Measurements from ENCODE around the gene MPST. TPM values are rescaled to one million over a fixed set of nuclear protein-coding genes. Genes with fewer than 3 reads are reported as not detected.

The MPST gene
- total and polyA plus RNA-seq, 5 donors from 2014 or later: 10.3 to 32.6 (median 22.0) TPM

DNA sequence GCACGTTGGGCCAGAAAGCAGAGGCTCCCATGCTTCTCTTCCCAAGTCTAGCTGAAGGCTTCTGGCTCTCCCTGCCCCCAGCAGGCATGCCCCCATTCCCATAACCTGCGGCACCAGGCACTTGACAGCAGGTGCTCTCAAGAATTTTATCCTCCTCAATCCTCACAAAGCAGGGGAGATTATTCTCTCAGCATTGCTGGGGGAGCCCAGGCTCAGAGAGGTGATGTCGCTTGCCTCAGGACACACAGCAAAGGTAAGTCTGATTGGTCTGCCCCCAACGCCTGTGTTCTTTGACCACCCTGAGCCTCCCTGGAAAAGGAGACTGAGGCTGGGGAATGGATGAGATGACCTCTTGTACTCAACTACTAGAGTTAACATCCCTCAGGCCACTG lies 5.1 kb upstream of the MPST start:
- ATAC-seq (ENCODE audit: low read depth in 2 of 2): no peak
- H3K27me3 ChIP-seq (ENCODE audit: control insufficient read depth, insufficient read depth, low read length): no peaks in the 10 kb centered on the region
- DNase-seq: no peak
- no peak overlapping the region for H3K4me3 ChIP-seq (ENCODE audit: low read depth, low read length)
- H3K9me3 Mint-ChIP-seq: no peaks in the 10 kb centered on the region
- no peaks in the 10 kb centered on the region for H3K36me3 Mint-ChIP-seq
- H3K9me3 ChIP-seq (ENCODE audit: control insufficient read depth in 2 of 2, low read length in 2 of 2): no peaks in the 10 kb centered on the region
- no peak overlapping the region for H3K4me3 Mint-ChIP-seq
- no peak overlapping the region for H3K27ac Mint-ChIP-seq
- peaks cover 0 to 6% (median 4%) of the 10 kb centered on the region in 4 donors for H3K4me1 Mint-ChIP-seq
- peaks cover 11% of the 10 kb centered on the region for H3K27me3 Mint-ChIP-seq
- no peak overlapping the region for H3K27ac ChIP-seq (ENCODE audit: insufficient read depth, low read length, poor library complexity, severe bottlenecking)
- H3K36me3 ChIP-seq (ENCODE audit: control insufficient read depth, insufficient read depth, low read length): no peaks in the 10 kb centered on the region
- H3K4me1 ChIP-seq (ENCODE audit: control insufficient read depth, insufficient read depth, low read length, poor library complexity, severe bottlenecking): peaks cover 7% of the 10 kb centered on the region

GRCh38 chr22:37014835-37015586 lies 4.5 kb upstream of the MPST start:
- H3K27me3 Mint-ChIP-seq: peaks cover 5% of the 10 kb centered on the region

GRCh38 chr22:37015587-37015878 lies 4.0 kb upstream of the MPST start:
- ATAC-seq (ENCODE audit: low read depth in 2 of 2) (no peak), DNase-seq (no peak)
- Histone ChIP-seq H3K27ac (ENCODE audit: insufficient read depth, low read length, poor library complexity, severe bottlenecking) (no peak overlapping the region), H3K9me3 (ENCODE audit: control insufficient read depth in 2 of 2, low read length in 2 of 2) (no peaks in the 10 kb centered on the region), H3K4me3 (ENCODE audit: low read depth, low read length) (no peak overlapping the region), H3K36me3 (ENCODE audit: control insufficient read depth, insufficient read depth, low read length) (no peaks in the 10 kb centered on the region), H3K4me1 (ENCODE audit: control insufficient read depth, insufficient read depth, low read length, poor library complexity, severe bottlenecking) (peaks cover 16% of the 10 kb centered on the region), H3K27me3 (ENCODE audit: control insufficient read depth, insufficient read depth, low read length) (no peaks in the 10 kb centered on the region)
- H3K27ac Mint-ChIP-seq: no peak overlapping the region
- no peaks in the 10 kb centered on the region for H3K27me3 Mint-ChIP-seq
- H3K4me1 Mint-ChIP-seq: peaks cover 0 to 15% (median 7%) of the 10 kb centered on the region in 4 donors
- no peak overlapping the region for H3K4me3 Mint-ChIP-seq
- H3K36me3 Mint-ChIP-seq: no peaks in the 10 kb centered on the region
- no peaks in the 10 kb centered on the region for H3K9me3 Mint-ChIP-seq

More at GRCh38 chr22:37014835-37015586, 4.5 kb upstream of the MPST start:
- H3K4me3 ChIP-seq (ENCODE audit: low read depth, low read length): no peak overlapping the region
- H3K36me3 ChIP-seq (ENCODE audit: control insufficient read depth, insufficient read depth, low read length): no peaks in the 10 kb centered on the region
- Mint-ChIP-seq H3K9me3 (no peaks in the 10 kb centered on the region), H3K4me3 (peak overlapping the region in 1 of 4 donors; percentile 18), H3K27ac (no peak overlapping the region), H3K4me1 (peaks cover 0 to 10% (median 4%) of the 10 kb centered on the region in 4 donors), H3K36me3 (no peaks in the 10 kb centered on the region)
- no peaks in the 10 kb centered on the region for H3K9me3 ChIP-seq (ENCODE audit: control insufficient read depth in 2 of 2, low read length in 2 of 2)
- H3K27ac ChIP-seq (ENCODE audit: insufficient read depth, low read length, poor library complexity, severe bottlenecking): no peak overlapping the region
- H3K4me1 ChIP-seq (ENCODE audit: control insufficient read depth, insufficient read depth, low read length, poor library complexity, severe bottlenecking): peaks cover 11% of the 10 kb centered on the region
- DNase-seq (no peak), ATAC-seq (ENCODE audit: low read depth in 2 of 2) (no peak)
- H3K27me3 ChIP-seq (ENCODE audit: control insufficient read depth, insufficient read depth, low read length): no peaks in the 10 kb centered on the region

DNA sequence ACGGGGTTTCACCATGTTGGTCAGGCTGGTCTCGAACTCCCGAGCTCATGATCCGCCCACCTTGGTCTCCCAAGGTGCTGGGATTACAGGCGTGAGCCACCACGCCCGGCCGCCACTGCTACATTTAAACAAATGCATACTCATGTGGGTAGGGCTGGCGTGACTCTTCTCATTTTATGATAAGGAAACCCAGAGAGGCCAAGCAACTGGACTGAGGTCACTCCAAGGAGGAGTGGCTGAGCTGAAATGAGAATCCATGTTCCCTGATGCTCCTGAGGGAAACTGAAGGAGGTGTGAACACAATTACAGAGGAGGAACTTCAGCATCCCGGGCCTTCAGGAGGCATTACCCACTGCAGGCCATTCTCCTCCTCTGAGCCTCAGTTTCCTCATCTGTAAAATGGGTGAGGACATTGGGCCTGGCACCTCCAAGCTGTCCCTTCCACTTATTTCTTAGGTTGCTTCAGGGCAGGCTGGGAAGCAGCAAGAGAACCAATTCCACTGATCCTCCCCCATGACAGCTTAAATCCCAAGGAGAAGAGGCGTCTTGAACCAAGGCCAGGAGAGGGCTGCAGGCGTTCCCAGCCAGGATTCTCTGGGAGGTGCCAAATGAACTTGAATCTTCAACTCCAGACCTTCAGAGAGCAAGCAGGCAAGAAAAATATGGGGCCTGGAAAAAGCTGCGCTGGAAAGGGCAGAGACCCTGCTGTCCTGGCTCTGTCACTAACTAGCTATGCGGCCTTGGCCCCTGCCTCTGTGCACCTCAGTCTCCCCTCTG lies 3.2 kb upstream of the MPST start:
- peak overlapping the region; percentile 16 to 80 (median 54) for H3K4me3 Mint-ChIP-seq

GRCh38 chr22:37017356-37017755 lies 2.2 kb upstream of the MPST start:
- peaks cover 21% of the 10 kb centered on the region for H3K4me1 ChIP-seq (ENCODE audit: control insufficient read depth, insufficient read depth, low read length, poor library complexity, severe bottlenecking)
- Mint-ChIP-seq H3K27me3 (no peaks in the 10 kb centered on the region), H3K27ac (no peak overlapping the region), H3K36me3 (no peaks in the 10 kb centered on the region), H3K4me3 (peak overlapping the region; percentile 58 to 80 (median 66)), H3K4me1 (peaks cover 0 to 22% (median 14%) of the 10 kb centered on the region in 4 donors), H3K9me3 (no peaks in the 10 kb centered on the region)
- H3K9me3 ChIP-seq (ENCODE audit: control insufficient read depth in 2 of 2, low read length in 2 of 2): no peaks in the 10 kb centered on the region
- no peak for ATAC-seq (ENCODE audit: low read depth in 2 of 2)
- no peaks in the 10 kb centered on the region for H3K36me3 ChIP-seq (ENCODE audit: control insufficient read depth, insufficient read depth, low read length)
- H3K27ac ChIP-seq (ENCODE audit: insufficient read depth, low read length, poor library complexity, severe bottlenecking): no peak overlapping the region
- H3K27me3 ChIP-seq (ENCODE audit: control insufficient read depth, insufficient read depth, low read length): no peaks in the 10 kb centered on the region
- no peak for DNase-seq
- no peak overlapping the region for H3K4me3 ChIP-seq (ENCODE audit: low read depth, low read length)

More for the DNA sequence above, 3.2 kb upstream of the MPST start:
- Histone ChIP-seq H3K36me3 (ENCODE audit: control insufficient read depth, insufficient read depth, low read length) (no peaks in the 10 kb centered on the region), H3K4me1 (ENCODE audit: control insufficient read depth, insufficient read depth, low read length, poor library complexity, severe bottlenecking) (peaks cover 21% of the 10 kb centered on the region), H3K27me3 (ENCODE audit: control insufficient read depth, insufficient read depth, low read length) (no peaks in the 10 kb centered on the region), H3K9me3 (ENCODE audit: control insufficient read depth in 2 of 2, low read length in 2 of 2) (no peaks in the 10 kb centered on the region), H3K27ac (ENCODE audit: insufficient read depth, low read length, poor library complexity, severe bottlenecking) (no peak overlapping the region), H3K4me3 (ENCODE audit: low read depth, low read length) (no peak overlapping the region)
- H3K9me3 Mint-ChIP-seq: no peaks in the 10 kb centered on the region
- DNase-seq: no peak
- peaks cover 0 to 15% (median 8%) of the 10 kb centered on the region in 4 donors for H3K4me1 Mint-ChIP-seq
- H3K27me3 Mint-ChIP-seq: no peaks in the 10 kb centered on the region
- no peaks in the 10 kb centered on the region for H3K36me3 Mint-ChIP-seq
- no peak overlapping the region for H3K27ac Mint-ChIP-seq
- no peak for ATAC-seq (ENCODE audit: low read depth in 2 of 2)

DNA sequence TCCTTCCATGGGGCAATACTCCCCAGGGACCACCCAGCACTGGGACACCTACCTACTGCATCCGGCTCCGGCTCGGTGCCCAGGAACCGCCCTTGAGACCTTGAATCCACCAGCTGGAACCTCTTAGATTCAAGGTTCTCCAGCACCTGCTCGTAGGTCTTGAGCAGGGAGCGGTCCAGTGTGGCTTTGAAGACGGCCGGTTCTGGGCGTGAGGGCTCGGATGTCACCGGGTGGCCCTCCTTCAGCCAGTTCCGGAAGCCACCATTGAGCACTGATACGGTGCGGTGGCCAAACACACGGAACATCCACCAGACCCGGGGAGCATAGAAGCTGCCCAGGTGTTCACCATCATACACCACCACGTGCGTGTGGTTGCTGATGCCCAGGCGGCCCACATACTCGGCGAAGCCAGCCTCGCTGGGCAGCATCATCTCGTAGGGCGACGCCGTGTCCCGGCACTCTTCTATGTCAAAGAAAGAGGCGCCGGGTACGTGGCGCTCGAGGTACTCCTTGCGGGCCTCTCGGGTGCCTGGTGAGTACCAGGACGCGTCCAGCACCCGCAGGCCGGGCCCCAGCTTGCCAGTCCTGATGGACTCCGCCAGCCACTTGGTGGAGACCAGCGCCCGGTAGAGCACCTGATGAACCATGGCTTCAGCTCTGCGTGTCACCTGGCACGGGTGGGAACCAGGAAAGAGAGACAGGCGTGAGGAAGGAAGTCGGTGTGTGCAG lies 1.3 kb upstream of the MPST start:
- H3K36me3 Mint-ChIP-seq: no peaks in the 10 kb centered on the region
- H3K4me1 Mint-ChIP-seq: peaks cover 0 to 22% (median 14%) of the 10 kb centered on the region in 4 donors
- H3K4me3 Mint-ChIP-seq: peak overlapping the region; percentile 66 to 94 (median 75)
- ATAC-seq (ENCODE audit: low read depth in 2 of 2): no peak
- peaks cover 21% of the 10 kb centered on the region for H3K4me1 ChIP-seq (ENCODE audit: control insufficient read depth, insufficient read depth, low read length, poor library complexity, severe bottlenecking)
- H3K27me3 Mint-ChIP-seq: no peaks in the 10 kb centered on the region
- H3K36me3 ChIP-seq (ENCODE audit: control insufficient read depth, insufficient read depth, low read length): no peaks in the 10 kb centered on the region
- no peaks in the 10 kb centered on the region for H3K27me3 ChIP-seq (ENCODE audit: control insufficient read depth, insufficient read depth, low read length)
- no peaks in the 10 kb centered on the region for H3K9me3 Mint-ChIP-seq
- H3K27ac ChIP-seq (ENCODE audit: insufficient read depth, low read length, poor library complexity, severe bottlenecking): no peak overlapping the region
- no peak for DNase-seq
- H3K9me3 ChIP-seq (ENCODE audit: control insufficient read depth in 2 of 2, low read length in 2 of 2): no peaks in the 10 kb centered on the region
- H3K27ac Mint-ChIP-seq: peak overlapping the region in 1 of 3 donors; percentile 42
- no peak overlapping the region for H3K4me3 ChIP-seq (ENCODE audit: low read depth, low read length)

DNA sequence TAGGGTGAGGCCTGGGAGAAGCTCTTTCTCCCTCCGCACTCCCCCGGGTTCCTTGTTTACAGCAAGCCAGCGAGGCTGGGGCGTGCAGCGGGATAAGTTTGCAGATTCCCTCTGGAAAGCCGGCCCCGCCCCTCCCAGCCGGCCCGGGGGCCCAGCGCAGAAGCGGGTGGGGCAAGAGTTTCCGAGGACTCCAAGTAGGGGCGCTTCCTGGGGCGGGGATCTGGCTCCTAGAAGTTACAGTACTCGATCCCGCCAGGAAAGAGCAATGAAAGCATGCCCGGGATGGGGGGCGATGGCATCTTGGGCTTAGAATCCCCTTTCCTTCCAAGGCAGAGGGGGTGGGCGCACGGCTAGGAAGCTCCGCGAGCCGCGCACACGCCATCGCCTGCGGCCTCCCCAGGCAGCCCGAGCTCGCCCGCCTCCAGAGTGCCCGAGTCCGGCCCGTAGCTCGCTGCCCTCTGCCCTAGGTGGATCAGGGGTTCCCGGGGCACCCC lies 680 bp upstream of the MPST start:
- peak overlapping the region; percentile 66 to 94 (median 75) for H3K4me3 Mint-ChIP-seq
- Histone ChIP-seq H3K27ac (ENCODE audit: insufficient read depth, low read length, poor library complexity, severe bottlenecking) (no peak overlapping the region), H3K27me3 (ENCODE audit: control insufficient read depth, insufficient read depth, low read length) (no peaks in the 10 kb centered on the region), H3K36me3 (ENCODE audit: control insufficient read depth, insufficient read depth, low read length) (no peaks in the 10 kb centered on the region), H3K4me3 (ENCODE audit: low read depth, low read length) (no peak overlapping the region), H3K9me3 (ENCODE audit: control insufficient read depth in 2 of 2, low read length in 2 of 2) (no peaks in the 10 kb centered on the region), H3K4me1 (ENCODE audit: control insufficient read depth, insufficient read depth, low read length, poor library complexity, severe bottlenecking) (peaks cover 21% of the 10 kb centered on the region)
- peaks cover 0 to 22% (median 14%) of the 10 kb centered on the region in 4 donors for H3K4me1 Mint-ChIP-seq
- H3K9me3 Mint-ChIP-seq: no peaks in the 10 kb centered on the region
- H3K27ac Mint-ChIP-seq: no peak overlapping the region
- peak in 1 of 3 donors; percentile 6 for DNase-seq
- H3K27me3 Mint-ChIP-seq: no peaks in the 10 kb centered on the region
- ATAC-seq (ENCODE audit: low read depth in 2 of 2): peak in 1 of 2 donors; percentile 7
- no peaks in the 10 kb centered on the region for H3K36me3 Mint-ChIP-seq

Data from CD4-positive, CD25-positive, alpha-beta regulatory T cell (primary cell).